Muscle layer of duodenum (tissue), 2 donors: Measurements from ENCODE around the gene C17orf107.

ENCODE experiments used
- H3K27ac ChIP-seq: one replicate; pipeline ENCODE4 v1.7.0; 2013; ENCODE audit warnings: mild to moderate bottlenecking, low read length
- H3K27me3 ChIP-seq: one replicate; pipeline ENCODE4 v1.7.0; 2013; ENCODE audit warnings: low read depth, mild to moderate bottlenecking, control low read depth, low read length
- H3K36me3 ChIP-seq, 2 donors: one replicate each; pipeline ENCODE4 v1.7.0; 2013; ENCODE audit warnings: low read length in 2 of 2, control low read depth in 1 of 2, mild to moderate bottlenecking in 1 of 2; ENCODE audit not compliant: insufficient read depth in 2 of 2, control insufficient read depth in 1 of 2
- H3K4me1 ChIP-seq, 2 donors: one replicate each; pipeline ENCODE4 v1.7.0; 2013; ENCODE audit warnings: low read length in 2 of 2, mild to moderate bottlenecking in 2 of 2, control low read depth in 1 of 2, moderate library complexity in 1 of 2; ENCODE audit not compliant: insufficient read depth in 2 of 2, control insufficient read depth in 1 of 2
- H3K4me3 ChIP-seq, 2 donors: one replicate each; pipeline ENCODE4 v1.7.0; 2013; ENCODE audit warnings: low read length in 2 of 2, low read depth in 1 of 2, mild to moderate bottlenecking in 1 of 2
- H3K9me3 ChIP-seq, 2 donors: one replicate each; pipeline ENCODE4 v1.7.0; 2013; ENCODE audit warnings: low read length in 2 of 2, control low read depth in 1 of 2, mild to moderate bottlenecking in 1 of 2; ENCODE audit not compliant: control insufficient read depth in 1 of 2
- donor health status: healthy.

The C17orf107 gene

GRCh38 chr17:4946312-4946976, 47.1 kb downstream of the C17orf107 start:
- Histone ChIP-seq H3K9me3 (no peaks in the 10 kb centered on the region), H3K27ac (peak overlapping the region; percentile 90), H3K36me3 (peaks cover 41 to 43% of the 10 kb centered on the region in 2 donors), H3K4me1 (peaks cover 31 to 69% of the 10 kb centered on the region in 2 donors), H3K27me3 (no peaks in the 10 kb centered on the region), H3K4me3 (peak overlapping the region; percentile 92 to 97)

- Histone ChIP-seq H3K27ac (peak overlapping the region; percentile 90), H3K4me3 (peak overlapping the region; percentile 92 to 97), H3K36me3 (peaks cover 39 to 43% of the 10 kb centered on the region in 2 donors), H3K4me1 (peaks cover 32 to 64% of the 10 kb centered on the region in 2 donors), H3K27me3 (no peaks in the 10 kb centered on the region), H3K9me3 (no peaks in the 10 kb centered on the region)
Measured at GRCh38 chr17:4947010-4947410, 47.7 kb downstream of the C17orf107 start.

GRCh38 chr17:4947411-4948165, 48.3 kb downstream of the C17orf107 start:
- H3K4me1 ChIP-seq, result peaks cover 32 to 58% of the 10 kb centered on the region in 2 donors

GRCh38 chr17:4948166-4948930, 49.0 kb downstream of the C17orf107 start, which contains the start of gene PFN1:
Gene PFN1 (minus strand): TSS chr17:4948530. CDS start chr17:4948394, 136 bp downstream.
- Histone ChIP-seq H3K4me1 (peaks cover 32 to 51% of the 10 kb centered on the region in 2 donors), H3K9me3 (no peaks in the 10 kb centered on the region)

More at GRCh38 chr17:4947411-4948165, 48.3 kb downstream of the C17orf107 start:
- no peaks in the 10 kb centered on the region for H3K9me3 ChIP-seq
- H3K27ac ChIP-seq, result peak overlapping the region; percentile 90
- H3K36me3 ChIP-seq, result peaks cover 33 to 37% of the 10 kb centered on the region in 2 donors
- H3K4me3 ChIP-seq, result peak overlapping the region; percentile 92 to 97
- H3K27me3 ChIP-seq, result no peaks in the 10 kb centered on the region

GRCh38 chr17:4948931-4949320, 49.6 kb downstream of the C17orf107 start:
- Histone ChIP-seq H3K27ac (peak overlapping the region; percentile 92), H3K27me3 (no peaks in the 10 kb centered on the region), H3K36me3 (peaks cover 22 to 25% of the 10 kb centered on the region in 2 donors), H3K9me3 (no peaks in the 10 kb centered on the region), H3K4me1 (peaks cover 32 to 46% of the 10 kb centered on the region in 2 donors), H3K4me3 (peak overlapping the region; percentile 92 to 97)

More at GRCh38 chr17:4948166-4948930, 49.0 kb downstream of the C17orf107 start, which contains the start of gene PFN1:
- H3K36me3 ChIP-seq, result peaks cover 25 to 29% of the 10 kb centered on the region in 2 donors
- peak within 1 kb of the TSS; percentile 92 for H3K27ac ChIP-seq
- peak within 1 kb of the TSS; percentile 92 to 97 for H3K4me3 ChIP-seq
- no peaks in the 10 kb centered on the region for H3K27me3 ChIP-seq

- H3K9me3 ChIP-seq, result no peaks in the 10 kb centered on the region
- H3K36me3 ChIP-seq, result peaks cover 18 to 22% of the 10 kb centered on the region in 2 donors
- H3K4me3 ChIP-seq, result peak overlapping the region; percentile 67 to 97
- H3K4me1 ChIP-seq, result peaks cover 28 to 40% of the 10 kb centered on the region in 2 donors
- no peaks in the 10 kb centered on the region for H3K27me3 ChIP-seq
- peak overlapping the region; percentile 92 for H3K27ac ChIP-seq
Measured at GRCh38 chr17:4949321-4950074, 50.2 kb downstream of the C17orf107 start.

GRCh38 chr17:4950075-4950745, 50.9 kb downstream of the C17orf107 start:
- H3K36me3 ChIP-seq, result peaks cover 11 to 15% of the 10 kb centered on the region in 2 donors
- peak overlapping the region; percentile 79 for H3K27ac ChIP-seq
- H3K4me1 ChIP-seq, result peaks cover 21 to 33% of the 10 kb centered on the region in 2 donors
- H3K27me3 ChIP-seq, result no peaks in the 10 kb centered on the region
- H3K9me3 ChIP-seq, result no peaks in the 10 kb centered on the region
- peak overlapping the region; percentile 44 to 97 for H3K4me3 ChIP-seq

- peak within 1 kb of the TSS; percentile 79 for H3K27ac ChIP-seq
- peaks cover 16 to 28% of the 10 kb centered on the region in 2 donors for H3K4me1 ChIP-seq
- H3K27me3 ChIP-seq, result no peaks in the 10 kb centered on the region
- no peaks in the 10 kb centered on the region for H3K9me3 ChIP-seq
- H3K36me3 ChIP-seq, result peaks cover 5 to 10% of the 10 kb centered on the region in 2 donors
- peak within 1 kb of the TSS; percentile 44 to 97 for H3K4me3 ChIP-seq
Measured at GRCh38 chr17:4950746-4951204, 51.4 kb downstream of the C17orf107 start, which contains the start of gene ENO3. Gene ENO3 (plus strand): TSS chr17:4951119. CDS start chr17:4951830, 711 bp downstream.

- Histone ChIP-seq H3K4me3 (no peak overlapping the region), H3K27me3 (no peaks in the 10 kb centered on the region), H3K9me3 (no peaks in the 10 kb centered on the region), H3K4me1 (peaks cover 11 to 21% of the 10 kb centered on the region in 2 donors), H3K36me3 (peaks cover under 1 to 5% of the 10 kb centered on the region in 2 donors), H3K27ac (no peak overlapping the region)
Measured at GRCh38 chr17:4951486-4951885, 52.1 kb downstream of the C17orf107 start.
